ENCODE results near the gene FTO. TPM values are rescaled to one million over a fixed set of nuclear protein-coding genes. Genes with fewer than 3 reads are reported as not detected.

Gene FTO
- total RNA-seq, 1 donor from 2014 or later: 85.1 TPM

GRCh38 chr16:54031107-54031760 lies 327.3 kb downstream of the FTO start:
- Mint-ChIP-seq H3K4me3 (no peak overlapping the region), H3K27me3 (no peaks in the 10 kb centered on the region), H3K9me3 (peaks cover 13% of the 10 kb centered on the region), H3K4me1 (ENCODE audit: unreplicated experiment) (peaks cover 19% of the 10 kb centered on the region), H3K36me3 (peaks cover 26% of the 10 kb centered on the region), H3K27ac (no peak overlapping the region)
- no peak for TF ChIP-seq CTCF (conservative IDR thresholded peaks at IDR 0.05)
- DNase-seq (ENCODE audit: extremely low spot score, unreplicated experiment): no peak

GRCh38 chr16:54033747-54034146 lies 329.8 kb downstream of the FTO start:
- peaks cover 25% of the 10 kb centered on the region for H3K36me3 Mint-ChIP-seq
- TF ChIP-seq CTCF (conservative IDR thresholded peaks at IDR 0.05): no peak
- H3K9me3 Mint-ChIP-seq: peaks cover 16% of the 10 kb centered on the region
- H3K27me3 Mint-ChIP-seq: no peaks in the 10 kb centered on the region
- no peak overlapping the region for H3K4me3 Mint-ChIP-seq
- no peak for DNase-seq (ENCODE audit: extremely low spot score, unreplicated experiment)
- no peak overlapping the region for H3K27ac Mint-ChIP-seq
- peaks cover 7% of the 10 kb centered on the region for H3K4me1 Mint-ChIP-seq (ENCODE audit: unreplicated experiment)

- peaks cover 31% of the 10 kb centered on the region for H3K36me3 Mint-ChIP-seq
- no peak for DNase-seq (ENCODE audit: extremely low spot score, unreplicated experiment)
- H3K4me1 Mint-ChIP-seq (ENCODE audit: unreplicated experiment): no peaks in the 10 kb centered on the region
- H3K4me3 Mint-ChIP-seq: no peak overlapping the region
- no peak overlapping the region for H3K27ac Mint-ChIP-seq
- no peaks in the 10 kb centered on the region for H3K27me3 Mint-ChIP-seq
- no peak for TF ChIP-seq CTCF (conservative IDR thresholded peaks at IDR 0.05)
- peaks cover 20% of the 10 kb centered on the region for H3K9me3 Mint-ChIP-seq
Observed at GRCh38 chr16:54034684-54035083, 330.7 kb downstream of the FTO start.

GRCh38 chr16:54040480-54040879 lies 336.5 kb downstream of the FTO start:
- no peak overlapping the region for H3K4me3 Mint-ChIP-seq
- H3K4me1 Mint-ChIP-seq (ENCODE audit: unreplicated experiment): no peaks in the 10 kb centered on the region
- H3K9me3 Mint-ChIP-seq: peaks cover 12% of the 10 kb centered on the region
- H3K36me3 Mint-ChIP-seq: peaks cover 26% of the 10 kb centered on the region
- no peak for DNase-seq (ENCODE audit: extremely low spot score, unreplicated experiment)
- no peaks in the 10 kb centered on the region for H3K27me3 Mint-ChIP-seq
- no peak for TF ChIP-seq CTCF (conservative IDR thresholded peaks at IDR 0.05)
- no peak overlapping the region for H3K27ac Mint-ChIP-seq

- Mint-ChIP-seq H3K4me1 (ENCODE audit: unreplicated experiment) (no peaks in the 10 kb centered on the region), H3K27ac (no peak overlapping the region), H3K4me3 (no peak overlapping the region), H3K9me3 (peaks cover 12% of the 10 kb centered on the region), H3K27me3 (no peaks in the 10 kb centered on the region), H3K36me3 (peaks cover 26% of the 10 kb centered on the region)
- no peak for DNase-seq (ENCODE audit: extremely low spot score, unreplicated experiment)
- no peak for TF ChIP-seq CTCF (conservative IDR thresholded peaks at IDR 0.05)
Observed at GRCh38 chr16:54040975-54041374, 337.0 kb downstream of the FTO start.

All from type B pancreatic cell (in vitro differentiated cells).